ENCODE results near the gene RASSF5. TPM values are rescaled to one million over a fixed set of nuclear protein-coding genes. Genes with fewer than 3 reads are reported as not detected.

Gene RASSF5
- total and polyA plus RNA-seq, 4 donors, result 4.8 to 10.0 (median 5.5) TPM

DNA sequence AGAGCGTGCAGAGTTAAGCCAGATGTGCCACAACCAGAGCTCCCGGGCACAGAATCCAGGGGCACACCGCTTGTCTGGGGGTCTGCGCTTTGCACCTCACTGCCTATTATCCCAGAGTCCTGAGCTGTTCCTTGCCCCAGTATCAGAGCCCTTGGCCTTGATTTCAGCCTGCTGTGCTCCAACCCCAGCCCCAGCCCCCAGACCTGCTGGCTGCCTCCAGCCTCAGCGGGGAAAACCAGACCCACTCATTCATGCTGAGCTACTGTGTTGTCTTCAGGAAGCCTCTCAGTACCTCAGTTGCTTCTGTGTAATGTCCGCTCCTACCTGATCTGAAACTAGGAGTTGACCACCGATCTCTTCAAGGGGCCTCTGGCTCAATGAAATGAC lies 35.9 kb upstream of the RASSF5 start (continued):
- no peak for TF ChIP-seq ATF3 (IDR thresholded peaks at IDR 0.05)
- TF ChIP-seq RAD21 (IDR thresholded peaks at IDR 0.05), result no peak
- no peak for TF ChIP-seq NR2F2 (IDR thresholded peaks at IDR 0.05)
- no peak for TF ChIP-seq SP1 (IDR thresholded peaks at IDR 0.05)

DNA sequence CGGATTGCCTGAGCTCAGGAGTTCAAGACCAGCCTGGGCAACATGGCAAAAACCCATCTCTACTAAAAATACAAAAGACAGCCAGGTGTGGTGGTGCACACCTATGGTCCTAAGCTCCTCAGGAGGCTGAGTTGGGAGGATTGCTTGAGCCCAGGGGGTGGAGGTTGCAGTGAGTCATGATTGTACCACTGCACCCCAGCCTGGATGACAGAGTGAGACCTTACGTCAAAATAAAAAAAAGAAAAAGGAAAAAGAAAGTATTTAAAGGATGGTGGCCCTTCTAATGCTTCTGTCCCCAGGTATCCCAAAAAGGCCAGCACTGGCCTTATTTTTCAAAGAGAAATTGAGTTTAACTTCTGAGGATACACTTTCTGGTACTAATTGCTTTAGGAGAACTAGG lies 35.3 kb upstream of the RASSF5 start:
- Histone ChIP-seq H3K36me3 (ENCODE audit: control insufficient read depth in 4 of 4, insufficient read depth in 3 of 4, low read depth in 1 of 4, low read length in 3 of 4) (peaks cover 0 to 4% (median 0%) of the 10 kb centered on the region in 4 donors), H3K4me3 (ENCODE audit: low read depth in 1 of 3, low read length in 3 of 3) (no peak overlapping the region), H3K27me3 (ENCODE audit: control insufficient read depth in 4 of 4, insufficient read depth in 4 of 4, low read length in 3 of 4) (no peaks in the 10 kb centered on the region), H3K9me3 (ENCODE audit: control insufficient read depth in 4 of 4, low read length in 3 of 4) (no peaks in the 10 kb centered on the region), H3K27ac (ENCODE audit: low read depth in 1 of 2, low read length in 2 of 2) (no peak overlapping the region), H3K9ac (ENCODE audit: low read depth in 1 of 2, low read length in 2 of 2) (no peak overlapping the region), H3K4me1 (ENCODE audit: control insufficient read depth in 4 of 4, insufficient read depth in 4 of 4, low read length in 3 of 4) (peaks cover 3 to 19% (median 7%) of the 10 kb centered on the region in 4 donors)
- TF ChIP-seq HNF4A (conservative IDR thresholded peaks at IDR 0.05) (no peak), GABPA (IDR thresholded peaks at IDR 0.05 in 1 of 2, conservative IDR thresholded peaks at IDR 0.05 in 1 of 2) (no peak), JUND (IDR thresholded peaks at IDR 0.05) (no peak), NR2F2 (IDR thresholded peaks at IDR 0.05) (no peak), CTCF (IDR thresholded peaks at IDR 0.05; ENCODE audit: low read depth, low read length, missing input control) (no peak), FOXA2 (IDR thresholded peaks at IDR 0.05) (no peak), RAD21 (IDR thresholded peaks at IDR 0.05) (no peak), MAX (IDR thresholded peaks at IDR 0.05) (no peak), ATF3 (IDR thresholded peaks at IDR 0.05) (no peak), SP1 (IDR thresholded peaks at IDR 0.05) (no peak), YY1 (IDR thresholded peaks at IDR 0.05) (no peak)
- TF ChIP-seq, protein P1, sequence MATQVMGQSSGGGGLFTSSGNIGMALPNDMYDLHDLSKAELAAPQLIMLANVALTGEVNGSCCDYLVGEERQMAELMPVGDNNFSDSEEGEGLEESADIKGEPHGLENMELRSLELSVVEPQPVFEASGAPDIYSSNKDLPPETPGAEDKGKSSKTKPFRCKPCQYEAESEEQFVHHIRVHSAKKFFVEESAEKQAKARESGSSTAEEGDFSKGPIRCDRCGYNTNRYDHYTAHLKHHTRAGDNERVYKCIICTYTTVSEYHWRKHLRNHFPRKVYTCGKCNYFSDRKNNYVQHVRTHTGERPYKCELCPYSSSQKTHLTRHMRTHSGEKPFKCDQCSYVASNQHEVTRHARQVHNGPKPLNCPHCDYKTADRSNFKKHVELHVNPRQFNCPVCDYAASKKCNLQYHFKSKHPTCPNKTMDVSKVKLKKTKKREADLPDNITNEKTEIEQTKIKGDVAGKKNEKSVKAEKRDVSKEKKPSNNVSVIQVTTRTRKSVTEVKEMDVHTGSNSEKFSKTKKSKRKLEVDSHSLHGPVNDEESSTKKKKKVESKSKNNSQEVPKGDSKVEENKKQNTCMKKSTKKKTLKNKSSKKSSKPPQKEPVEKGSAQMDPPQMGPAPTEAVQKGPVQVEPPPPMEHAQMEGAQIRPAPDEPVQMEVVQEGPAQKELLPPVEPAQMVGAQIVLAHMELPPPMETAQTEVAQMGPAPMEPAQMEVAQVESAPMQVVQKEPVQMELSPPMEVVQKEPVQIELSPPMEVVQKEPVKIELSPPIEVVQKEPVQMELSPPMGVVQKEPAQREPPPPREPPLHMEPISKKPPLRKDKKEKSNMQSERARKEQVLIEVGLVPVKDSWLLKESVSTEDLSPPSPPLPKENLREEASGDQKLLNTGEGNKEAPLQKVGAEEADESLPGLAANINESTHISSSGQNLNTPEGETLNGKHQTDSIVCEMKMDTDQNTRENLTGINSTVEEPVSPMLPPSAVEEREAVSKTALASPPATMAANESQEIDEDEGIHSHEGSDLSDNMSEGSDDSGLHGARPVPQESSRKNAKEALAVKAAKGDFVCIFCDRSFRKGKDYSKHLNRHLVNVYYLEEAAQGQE (IDR thresholded peaks at IDR 0.05), result no peak
- DNase-seq (ENCODE audit: low spot score), result no peak
- 95% methylated on average over 2 of the region's 2 CpGs for WGBS

GRCh38 chr1:206472454-206472853 lies 34.9 kb upstream of the RASSF5 start:
- peaks cover 0 to 4% (median 0%) of the 10 kb centered on the region in 4 donors for H3K36me3 ChIP-seq (ENCODE audit: control insufficient read depth in 4 of 4, insufficient read depth in 3 of 4, low read depth in 1 of 4, low read length in 3 of 4)
- 56% methylated on average over 3 of the region's 3 CpGs for WGBS
- no peak overlapping the region for H3K9ac ChIP-seq (ENCODE audit: low read depth in 1 of 2, low read length in 2 of 2)
- no peak overlapping the region for H3K4me3 ChIP-seq (ENCODE audit: low read depth in 1 of 3, low read length in 3 of 3)
- peaks cover 3 to 19% (median 7%) of the 10 kb centered on the region in 4 donors for H3K4me1 ChIP-seq (ENCODE audit: control insufficient read depth in 4 of 4, insufficient read depth in 4 of 4, low read length in 3 of 4)
- DNase-seq (ENCODE audit: low spot score), result no peak
- H3K27me3 ChIP-seq (ENCODE audit: control insufficient read depth in 4 of 4, insufficient read depth in 4 of 4, low read length in 3 of 4), result no peaks in the 10 kb centered on the region
- H3K27ac ChIP-seq (ENCODE audit: low read depth in 1 of 2, low read length in 2 of 2), result no peak overlapping the region
- no peaks in the 10 kb centered on the region for H3K9me3 ChIP-seq (ENCODE audit: control insufficient read depth in 4 of 4, low read length in 3 of 4)
- no peak for TF ChIP-seq RAD21 (IDR thresholded peaks at IDR 0.05)
- TF ChIP-seq HNF4G (IDR thresholded peaks at IDR 0.05), result no peak
- TF ChIP-seq, protein P1 (IDR thresholded peaks at IDR 0.05), result no peak
- no peak for TF ChIP-seq SP1 (IDR thresholded peaks at IDR 0.05)
- no peak for TF ChIP-seq ATF3 (IDR thresholded peaks at IDR 0.05)
- no peak for TF ChIP-seq FOXA1 (IDR thresholded peaks at IDR 0.05)
- TF ChIP-seq TAF1 (conservative IDR thresholded peaks at IDR 0.05), result no peak
- TF ChIP-seq YY1 (IDR thresholded peaks at IDR 0.05), result no peak
- TF ChIP-seq CTCF (IDR thresholded peaks at IDR 0.05; ENCODE audit: low read depth, low read length, missing input control), result no peak
